Measurements from ENCODE around the gene SAC3D1. TPM values are rescaled to one million over a fixed set of nuclear protein-coding genes. Genes with fewer than 3 reads are reported as not detected.

SAC3D1 gene
- total RNA-seq, 1 experiment from 2014 or later, result 55.6 TPM

GRCh38 chr11:65083134-65083833 is 42.3 kb downstream of the SAC3D1 start:
- peak overlapping the region; percentile 96 for H3K27ac ChIP-seq (ENCODE audit: low read length)
- H3K4me1 ChIP-seq (ENCODE audit: control insufficient read depth, insufficient read depth, low read length), result peaks cover 27% of the 10 kb centered on the region
- intact Hi-C loops (cut with micrococcal nuclease; ENCODE audit: unreplicated experiment), result no loop called here
- H3K36me3 ChIP-seq (ENCODE audit: control insufficient read depth, insufficient read depth, low read length), result peaks cover 8% of the 10 kb centered on the region
- TF ChIP-seq SIN3A (IDR thresholded peaks at IDR 0.05; ENCODE audit: borderline replicate concordance, insufficient read depth, low read depth, low read length) (no peak), REST (IDR thresholded peaks at IDR 0.05; ENCODE audit: insufficient read depth in 1 of 2, low read depth in 2 of 2, low read length in 1 of 2) (0 out of 4 replicates have a peak, but pooled peaks of 1 of the 2 experiments have one; percentile 27)
- DNase-seq (ENCODE audit: low read depth, low spot score) (no peak), ATAC-seq (peak; percentile 1; the same call in 1 of the 2 replicates)
- peak overlapping the region; percentile 81 to 99 for H3K4me3 ChIP-seq (ENCODE audit: low read depth in 2 of 2, low read length in 2 of 2)
- ChIA-PET CTCF (no interaction called here), POLR2A (no interaction called here)
- in situ Hi-C loops (cut with HindIII; ENCODE audit: low pct_unique_long_range_greater_than_20kb, low sequenced_read_pairs), result no loop called here
- H3K27me3 ChIP-seq (ENCODE audit: control insufficient read depth, insufficient read depth, low read length), result no peaks in the 10 kb centered on the region
- no TSS peak for BruUV-seq (replicated peaks)
- H3K9me3 ChIP-seq (ENCODE audit: control insufficient read depth, insufficient read depth, low read depth, low read length), result no peaks in the 10 kb centered on the region

DNA sequence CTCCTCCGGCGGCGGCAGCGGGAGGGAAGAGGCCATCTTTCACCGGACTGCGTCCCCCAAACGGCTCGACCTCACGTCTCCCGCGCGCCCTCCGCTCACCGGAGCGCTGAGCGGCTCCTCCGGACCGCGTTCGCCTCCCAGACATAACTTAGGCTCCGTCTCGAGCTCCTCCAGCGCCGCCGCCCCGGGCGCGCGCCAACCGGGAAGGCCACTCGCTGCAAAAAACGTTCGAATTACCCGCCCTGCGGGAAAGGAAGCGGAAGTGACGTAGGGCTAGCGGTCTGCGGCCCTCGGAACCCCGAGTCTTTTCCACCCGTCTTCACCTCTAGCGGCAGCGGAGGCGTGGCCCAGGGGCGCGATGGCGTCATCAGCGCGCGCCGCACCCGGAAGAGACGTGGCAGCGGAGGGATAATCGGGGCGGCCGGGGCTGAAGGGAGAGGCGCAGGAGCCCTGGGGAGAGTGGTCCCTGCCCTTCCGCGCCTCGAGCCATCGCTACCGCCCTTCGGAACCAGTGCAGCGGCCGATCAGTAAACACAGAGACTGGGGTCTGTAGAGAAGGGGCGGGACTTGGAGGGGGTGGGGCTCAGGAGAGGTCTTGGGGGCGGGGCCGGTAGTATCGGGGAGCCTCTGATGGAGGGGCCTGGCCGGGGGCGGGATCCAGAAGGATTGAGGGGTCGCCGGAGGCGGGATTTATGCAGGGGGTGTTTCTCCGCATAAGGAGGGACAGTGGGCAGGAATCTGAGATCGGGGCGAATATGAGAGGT is 43.0 kb downstream of the SAC3D1 start, which contains the start of the genes CDCA5 and ZFPL1:
Gene CDCA5 (minus strand): TSS at position 207 of the 764 bp plus-strand sequence. CDS start 62 bp downstream, at position 145.
Gene ZFPL1 (plus strand): TSS at position 389 of the 764 bp plus-strand sequence. CDS start 477 bp downstream, outside the sequence.
- TF ChIP-seq REST (IDR thresholded peaks at IDR 0.05; ENCODE audit: insufficient read depth in 1 of 2, low read depth in 2 of 2, low read length in 1 of 2) (peak in 1 of 2 experiments; percentile 60; a peak in 1 of 4 replicates), CTCF (IDR thresholded peaks at IDR 0.05) (no peak), TCF7L2 (IDR thresholded peaks at IDR 0.05; ENCODE audit: low read depth, low read length) (no peak), POLR2AphosphoS5 (IDR thresholded peaks at IDR 0.05; ENCODE audit: low read depth, low read length) (peak; percentile 92), SIN3A (IDR thresholded peaks at IDR 0.05; ENCODE audit: borderline replicate concordance, insufficient read depth, low read depth, low read length) (peak; percentile 99)
- Histone ChIP-seq H3K4me1 (ENCODE audit: control insufficient read depth, insufficient read depth, low read length) (peaks cover 20% of the 10 kb centered on the region), H3K27ac (ENCODE audit: low read length) (peak within 1 kb of the TSS; percentile 96), H3K27me3 (ENCODE audit: control insufficient read depth, insufficient read depth, low read length) (no peaks in the 10 kb centered on the region), H3K9me3 (ENCODE audit: control insufficient read depth, insufficient read depth, low read depth, low read length) (no peaks in the 10 kb centered on the region), H3K36me3 (ENCODE audit: control insufficient read depth, insufficient read depth, low read length) (peaks cover 8% of the 10 kb centered on the region), H3K4me3 (ENCODE audit: low read depth in 2 of 2, low read length in 2 of 2) (peak within 1 kb of the TSS; percentile 81 to 99)
- ATAC-seq (peak; percentile 98), DNase-seq (ENCODE audit: low read depth, low spot score) (peak; percentile 73)
- in situ Hi-C loops (cut with HindIII; ENCODE audit: low pct_unique_long_range_greater_than_20kb, low sequenced_read_pairs) (no loop called here), intact Hi-C loops (cut with micrococcal nuclease; ENCODE audit: unreplicated experiment) (no loop called here)
- no TSS peak for BruUV-seq (replicated peaks)
- ChIA-PET POLR2A (no interaction called here), CTCF (no interaction called here)

All from Panc1 (cell line).